Central memory CD8-positive, alpha-beta T cell (primary cell): ENCODE results near the gene ZBED4.
A peak's percentile ranks its signal among the peaks of the same experiment; 100 is the strongest.

Experiments used
- ATAC-seq: fragments of 150-1000 bp; cut with Tn5 transposase; replicated peaks from 2 replicates; pipeline ENCODE4 v1.10.0; 2022; ENCODE audit warnings: mild to moderate bottlenecking, moderate FRiP score, moderate number of reproducible peaks; ENCODE audit not compliant: poor library complexity, severe bottlenecking; ENCODE audit errors: extremely low read depth
- DNase-seq, 2 donors: peaks; one replicate each; pipeline ENCODE4 v3.0.0; 2021; ENCODE audit warnings: low spot score in 2 of 2
- H3K27ac Mint-ChIP-seq: one replicate; pipeline ENCODE4 v1.8.0; 2022; ENCODE audit warnings: low read depth, mild to moderate bottlenecking, moderate library complexity, mixed read lengths
- H3K27me3 Mint-ChIP-seq: one replicate; pipeline ENCODE4 v1.8.0; 2022; ENCODE audit warnings: mixed read lengths
- H3K36me3 Mint-ChIP-seq: one replicate; pipeline ENCODE4 v1.8.0; 2022; ENCODE audit warnings: mild to moderate bottlenecking, moderate library complexity, mixed read lengths; ENCODE audit not compliant: insufficient read depth
- H3K4me1 Mint-ChIP-seq: one replicate; pipeline ENCODE4 v1.8.0; 2022; ENCODE audit warnings: mixed read lengths
- H3K4me3 Mint-ChIP-seq: one replicate; pipeline ENCODE4 v1.8.0; 2022; ENCODE audit warnings: mild to moderate bottlenecking, moderate library complexity, mixed read lengths
- H3K9me3 Mint-ChIP-seq: one replicate; pipeline ENCODE4 v1.8.0; 2022; ENCODE audit warnings: mixed read lengths

The ZBED4 gene

GRCh38 chr22:49921508-49922278 is 68.0 kb downstream of the ZBED4 start:
- Mint-ChIP-seq H3K4me3 (no peak overlapping the region), H3K27me3 (no peaks in the 10 kb centered on the region), H3K36me3 (peaks cover 16% of the 10 kb centered on the region), H3K9me3 (no peaks in the 10 kb centered on the region), H3K27ac (no peak overlapping the region), H3K4me1 (peaks cover 33% of the 10 kb centered on the region)
- ATAC-seq = no peak
- DNase-seq = no peak

- Mint-ChIP-seq H3K36me3 (peaks cover 17% of the 10 kb centered on the region), H3K4me3 (no peak overlapping the region), H3K27ac (no peak overlapping the region), H3K27me3 (no peaks in the 10 kb centered on the region), H3K9me3 (no peaks in the 10 kb centered on the region), H3K4me1 (peaks cover 33% of the 10 kb centered on the region)
- DNase-seq = no peak
- no peak for ATAC-seq
Observed at GRCh38 chr22:49922484-49922883, 68.8 kb downstream of the ZBED4 start.

GRCh38 chr22:49922926-49923325 is 69.3 kb downstream of the ZBED4 start:
- no peaks in the 10 kb centered on the region for H3K9me3 Mint-ChIP-seq
- no peak for DNase-seq
- no peak overlapping the region for H3K27ac Mint-ChIP-seq
- H3K4me3 Mint-ChIP-seq = no peak overlapping the region
- no peaks in the 10 kb centered on the region for H3K27me3 Mint-ChIP-seq
- H3K4me1 Mint-ChIP-seq = peaks cover 33% of the 10 kb centered on the region
- peaks cover 17% of the 10 kb centered on the region for H3K36me3 Mint-ChIP-seq
- no peak for ATAC-seq

GRCh38 chr22:49923445-49923844 is 69.8 kb downstream of the ZBED4 start:
- no peaks in the 10 kb centered on the region for H3K27me3 Mint-ChIP-seq
- no peak overlapping the region for H3K4me3 Mint-ChIP-seq
- no peak for DNase-seq
- no peaks in the 10 kb centered on the region for H3K9me3 Mint-ChIP-seq
- H3K4me1 Mint-ChIP-seq = peaks cover 33% of the 10 kb centered on the region
- ATAC-seq = no peak
- H3K27ac Mint-ChIP-seq = no peak overlapping the region
- H3K36me3 Mint-ChIP-seq = peaks cover 14% of the 10 kb centered on the region

- ATAC-seq = no peak
- no peaks in the 10 kb centered on the region for H3K9me3 Mint-ChIP-seq
- peak overlapping the region; percentile 46 for H3K27ac Mint-ChIP-seq
- DNase-seq = no peak
- H3K4me1 Mint-ChIP-seq = peaks cover 33% of the 10 kb centered on the region
- H3K27me3 Mint-ChIP-seq = no peaks in the 10 kb centered on the region
- H3K36me3 Mint-ChIP-seq = peaks cover 14% of the 10 kb centered on the region
- no peak overlapping the region for H3K4me3 Mint-ChIP-seq
Observed at GRCh38 chr22:49924113-49924833, 70.6 kb downstream of the ZBED4 start.

GRCh38 chr22:49925525-49926128 is 72.0 kb downstream of the ZBED4 start:
- Mint-ChIP-seq H3K27me3 (no peaks in the 10 kb centered on the region), H3K36me3 (peaks cover 15% of the 10 kb centered on the region), H3K9me3 (no peaks in the 10 kb centered on the region), H3K4me3 (peak overlapping the region; percentile 73), H3K27ac (peak overlapping the region; percentile 92), H3K4me1 (peaks cover 24% of the 10 kb centered on the region)
- peak; percentile 89 for ATAC-seq
- peak; percentile 50 to 73 for DNase-seq

- DNase-seq = no peak
- Mint-ChIP-seq H3K36me3 (peaks cover 15% of the 10 kb centered on the region), H3K9me3 (no peaks in the 10 kb centered on the region), H3K27ac (peak overlapping the region; percentile 92), H3K27me3 (no peaks in the 10 kb centered on the region), H3K4me1 (peaks cover 30% of the 10 kb centered on the region), H3K4me3 (no peak overlapping the region)
- ATAC-seq = no peak
Observed at GRCh38 chr22:49926916-49927315, 73.3 kb downstream of the ZBED4 start.

- Mint-ChIP-seq H3K36me3 (peaks cover 13% of the 10 kb centered on the region), H3K4me1 (peaks cover 30% of the 10 kb centered on the region), H3K4me3 (peak overlapping the region; percentile 27), H3K27me3 (no peaks in the 10 kb centered on the region), H3K27ac (peak overlapping the region; percentile 92), H3K9me3 (no peaks in the 10 kb centered on the region)
- no peak for ATAC-seq
- DNase-seq = no peak
Observed at GRCh38 chr22:49927483-49928184, 74.0 kb downstream of the ZBED4 start.

GRCh38 chr22:49928185-49928495 is 74.5 kb downstream of the ZBED4 start:
- ATAC-seq = no peak

GRCh38 chr22:49928555-49929210 is 75.0 kb downstream of the ZBED4 start:
- H3K27ac Mint-ChIP-seq = no peak overlapping the region
- no peaks in the 10 kb centered on the region for H3K27me3 Mint-ChIP-seq
- peak overlapping the region; percentile 27 for H3K4me3 Mint-ChIP-seq
- no peak for ATAC-seq
- H3K36me3 Mint-ChIP-seq = peaks cover 11% of the 10 kb centered on the region
- DNase-seq = no peak
- H3K9me3 Mint-ChIP-seq = no peaks in the 10 kb centered on the region
- peaks cover 36% of the 10 kb centered on the region for H3K4me1 Mint-ChIP-seq

More at GRCh38 chr22:49928185-49928495, 74.5 kb downstream of the ZBED4 start:
- Mint-ChIP-seq H3K27ac (no peak overlapping the region), H3K36me3 (peaks cover 12% of the 10 kb centered on the region), H3K4me1 (peaks cover 33% of the 10 kb centered on the region), H3K9me3 (no peaks in the 10 kb centered on the region), H3K4me3 (peak overlapping the region; percentile 27), H3K27me3 (no peaks in the 10 kb centered on the region)
- no peak for DNase-seq

GRCh38 chr22:49929211-49929979 is 75.8 kb downstream of the ZBED4 start:
- peak; percentile 60 to 75 for DNase-seq
- no peak overlapping the region for H3K27ac Mint-ChIP-seq

More at GRCh38 chr22:49929211-49929979, 75.8 kb downstream of the ZBED4 start:
- no peaks in the 10 kb centered on the region for H3K27me3 Mint-ChIP-seq
- H3K9me3 Mint-ChIP-seq = no peaks in the 10 kb centered on the region
- ATAC-seq = peak; percentile 42
- H3K4me1 Mint-ChIP-seq = peaks cover 36% of the 10 kb centered on the region
- H3K36me3 Mint-ChIP-seq = peaks cover 12% of the 10 kb centered on the region
- no peak overlapping the region for H3K4me3 Mint-ChIP-seq
